Motor neuron (in vitro differentiated cells): ENCODE data around the gene HMGB1. TPM values are rescaled to one million over a fixed set of nuclear protein-coding genes. Genes with fewer than 3 reads are reported as not detected.

Experiments
- ATAC-seq, 8 experiments: fragments of 200-7000 bp; cut with Tn5 transposase; replicated peaks in 6 of 8; 2 replicates each; pipeline ENCODE4 v1.8.0; 2021; ENCODE audit warnings: mild to moderate bottlenecking in 8 of 8, moderate library complexity in 8 of 8
- H3K27ac ChIP-seq, 2 donors: fragments of 250-450 bp; sonication (Bioruptor Pico); 2 replicates each; pipeline ENCODE4 v1.9.0; 2021; ENCODE audit warnings: antibody characterized with exemption in 2 of 2, mild to moderate bottlenecking in 2 of 2, moderate library complexity in 1 of 2
- H3K4me1 ChIP-seq, 2 donors: fragments of 250-450 bp; sonication (Bioruptor Pico); replicated peaks in 1 of 2; 2 replicates each; pipeline ENCODE4 v1.6.1; 2021; ENCODE audit warnings: antibody characterized with exemption in 2 of 2, mild to moderate bottlenecking in 2 of 2, moderate library complexity in 1 of 2
- H3K4me3 ChIP-seq, 5 donors: fragments of 250-450 bp; sonication (Bioruptor Pico); 2 replicates each; pipeline ENCODE4 v1.9.0; 2021; ENCODE audit warnings: antibody characterized with exemption in 5 of 5, mild to moderate bottlenecking in 5 of 5, moderate library complexity in 4 of 5
- WGBS, 10 experiments: fragments of 450-650 bp; shearing (Covaris generic); methylation state at CpG; one replicate each; pipeline ENCODE4 v1.0.0; 2022; 5-methylcytosine and 5-hydroxymethylcytosine counted together
- in situ Hi-C, 9 experiments: fragments of 400-800 bp; cut with MboI; loops; one replicate each; pipeline ENCODE4 v1.15.0; 2021; ENCODE audit warnings: low sequenced_read_pairs in 9 of 9, low pct_unique_long_range_greater_than_20kb in 2 of 9; ENCODE audit not compliant: unreplicated experiment in 9 of 9
- total RNA-seq, 8 experiments: library from RNA; unstranded; fragments of 300-600 nt; gene quantifications; 2 replicates each; pipeline versions ENCODE4 v1.2.3 to v1.2.4, GENCODE V29; 2022

The HMGB1 gene
- total RNA-seq, 8 experiments from 2014 or later, result 258 to 721 (median 367) TPM

DNA sequence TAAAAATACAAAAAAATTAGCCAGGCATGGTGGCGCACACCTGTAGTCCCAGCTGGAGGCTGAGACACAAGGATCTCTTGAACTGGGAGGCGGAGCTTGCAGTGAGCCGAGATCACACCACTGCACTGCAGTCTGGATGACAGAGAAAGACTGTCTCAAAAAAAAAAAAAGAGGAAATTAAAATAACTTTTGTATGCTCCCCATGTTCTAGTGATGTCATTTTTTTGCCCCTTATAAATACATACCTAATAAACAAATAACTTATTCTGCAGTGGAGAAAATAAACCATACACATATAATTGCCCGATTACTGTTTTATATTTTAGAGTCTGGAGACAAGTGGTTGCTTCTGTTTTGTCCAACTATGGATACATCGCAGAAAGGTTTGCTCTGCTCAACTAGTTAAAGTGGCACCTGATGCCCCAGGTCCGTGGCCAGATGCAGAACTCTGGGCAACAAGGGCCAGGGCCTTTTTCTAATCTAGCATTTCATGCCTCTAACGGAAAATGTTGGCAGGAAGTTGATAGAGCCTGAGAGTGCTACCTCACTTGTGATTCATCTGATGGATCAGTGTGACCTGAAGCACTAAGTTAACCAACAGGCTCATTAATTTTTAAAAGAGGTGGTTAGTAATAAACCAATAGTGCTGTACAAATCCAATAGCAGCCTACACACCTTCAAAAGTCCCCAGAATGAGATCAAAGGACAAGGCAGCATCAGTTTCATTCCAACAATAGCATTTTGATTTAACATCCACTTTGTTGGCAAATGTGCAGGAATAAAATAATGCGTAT is 24.6 kb downstream of the HMGB1 start:
- ATAC-seq, result no peak
- Histone ChIP-seq H3K4me1 (peaks cover 13 to 26% of the 10 kb centered on the region in 2 donors), H3K4me3 (no peak overlapping the region), H3K27ac (no peak overlapping the region)
- 0 to 100% (median 72%) methylated on average over 1 to 8 of the region's 8 CpGs for WGBS, 10 experiments
- in situ Hi-C loops, result loop anchor here in 4 of 9 experiments (25.0 kb wide), 1 partner anchor 304 kb away; no protein-coding TSS in a partner anchor

GRCh38 chr13:30438286-30438685 is 27.4 kb downstream of the HMGB1 start:
- no peak for ATAC-seq
- in situ Hi-C loops, result loop anchor here in 4 of 9 experiments (25.0 kb wide), 1 partner anchor 301 kb away; no protein-coding TSS in a partner anchor
- Histone ChIP-seq H3K4me1 (peaks cover 6 to 16% of the 10 kb centered on the region in 2 donors), H3K4me3 (no peak overlapping the region), H3K27ac (no peak overlapping the region)
- 60 to 100% (median 100%) methylated on average over 1 to 3 of the region's 3 CpGs; no CpG with 5 or more reads in 2 of the 10 experiments for WGBS, 10 experiments

DNA sequence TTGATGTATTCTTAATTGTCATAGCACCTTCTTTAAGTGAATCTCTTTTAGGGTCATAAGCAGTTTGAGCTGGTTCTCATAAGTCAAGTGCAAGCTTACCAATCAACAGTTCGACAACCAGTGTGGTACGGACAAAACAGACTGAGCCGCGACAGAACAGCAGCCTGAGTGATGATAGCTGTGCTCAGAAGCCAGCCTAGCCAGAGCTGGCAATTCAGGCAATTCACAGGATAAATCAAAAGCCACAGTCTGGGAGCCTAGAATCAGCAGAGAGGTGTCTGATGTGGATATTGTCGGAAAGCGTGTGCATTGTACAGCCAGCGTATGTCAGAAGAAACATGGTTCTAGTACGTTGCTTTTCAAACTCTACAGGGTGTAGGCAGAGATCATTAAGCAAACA is 28.6 kb downstream of the HMGB1 start:
- in situ Hi-C loops, result loop anchor here in 4 of 9 experiments (25.0 kb wide), 1 partner anchor 300 kb away; no protein-coding TSS in a partner anchor
- peak in 5 of 8 experiments; percentile 67 to 91 (median 73) for ATAC-seq

GRCh38 chr13:30435911-30436451 is 29.8 kb downstream of the HMGB1 start:
- in situ Hi-C loops, result loop anchor here in 4 of 9 experiments (25.0 kb wide), 1 partner anchor 299 kb away; no protein-coding TSS in a partner anchor
- no peak overlapping the region for H3K4me3 ChIP-seq
- ATAC-seq, result peak in 3 of 8 experiments; percentile 81 to 96 (median 89)
- WGBS, 10 experiments, result 0 to 100% (median 75%) methylated on average over 1 to 3 of the region's 3 CpGs
- H3K27ac ChIP-seq, result no peak overlapping the region
- H3K4me1 ChIP-seq, result peaks cover 4 to 10% of the 10 kb centered on the region in 2 donors

More for the DNA sequence above, 28.6 kb downstream of the HMGB1 start:
- H3K27ac ChIP-seq, result no peak overlapping the region
- peaks cover 4 to 10% of the 10 kb centered on the region in 2 donors for H3K4me1 ChIP-seq
- no peak overlapping the region for H3K4me3 ChIP-seq
- WGBS, 10 experiments, result 50 to 100% (median 81%) methylated on average over 1 to 8 of the region's 8 CpGs; no CpG with 5 or more reads in 3 of the 10 experiments

DNA sequence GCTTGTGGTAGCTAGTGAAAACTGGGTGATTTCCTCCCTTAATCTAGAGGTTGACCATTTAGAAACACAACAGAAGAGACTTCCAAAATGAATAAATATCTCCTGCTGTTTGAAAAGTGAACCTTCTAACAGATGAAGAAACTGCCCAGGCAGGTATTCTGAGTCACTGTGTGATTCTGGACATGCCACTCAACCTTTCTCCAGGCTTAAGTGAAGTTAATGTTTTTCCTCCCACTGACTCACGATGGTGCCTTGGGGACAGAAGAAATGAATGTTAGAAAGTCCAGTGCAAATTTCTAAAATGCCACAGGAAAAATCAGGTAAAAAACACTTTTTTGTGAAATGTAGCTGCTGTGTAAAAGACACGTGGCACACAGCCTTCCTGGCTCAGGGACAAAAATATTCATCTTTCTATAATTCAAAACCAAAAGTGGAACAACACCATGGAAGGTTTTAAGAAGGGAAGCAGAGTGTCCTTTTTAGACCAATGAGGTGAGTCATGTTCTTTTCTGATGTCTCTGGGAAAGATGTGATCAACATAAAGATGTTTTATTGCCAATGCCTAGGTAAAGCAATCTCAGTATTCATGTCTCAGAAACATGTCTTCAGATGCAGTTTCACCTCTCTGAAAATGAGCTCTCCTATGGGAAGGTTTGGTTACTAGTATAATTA is 34.3 kb downstream of the HMGB1 start:
- ATAC-seq, result peak in 1 of 8 experiments; percentile 45
- in situ Hi-C loops, result loop anchor here in 4 of 9 experiments (25.0 kb wide), 1 partner anchor 294 kb away; no protein-coding TSS in a partner anchor
- WGBS, 10 experiments, result 0 to 88% (median 66%) methylated on average over 1 to 2 of the region's 2 CpGs
- no peak overlapping the region for H3K4me3 ChIP-seq
- no peaks in the 10 kb centered on the region for H3K4me1 ChIP-seq
- H3K27ac ChIP-seq, result no peak overlapping the region

DNA sequence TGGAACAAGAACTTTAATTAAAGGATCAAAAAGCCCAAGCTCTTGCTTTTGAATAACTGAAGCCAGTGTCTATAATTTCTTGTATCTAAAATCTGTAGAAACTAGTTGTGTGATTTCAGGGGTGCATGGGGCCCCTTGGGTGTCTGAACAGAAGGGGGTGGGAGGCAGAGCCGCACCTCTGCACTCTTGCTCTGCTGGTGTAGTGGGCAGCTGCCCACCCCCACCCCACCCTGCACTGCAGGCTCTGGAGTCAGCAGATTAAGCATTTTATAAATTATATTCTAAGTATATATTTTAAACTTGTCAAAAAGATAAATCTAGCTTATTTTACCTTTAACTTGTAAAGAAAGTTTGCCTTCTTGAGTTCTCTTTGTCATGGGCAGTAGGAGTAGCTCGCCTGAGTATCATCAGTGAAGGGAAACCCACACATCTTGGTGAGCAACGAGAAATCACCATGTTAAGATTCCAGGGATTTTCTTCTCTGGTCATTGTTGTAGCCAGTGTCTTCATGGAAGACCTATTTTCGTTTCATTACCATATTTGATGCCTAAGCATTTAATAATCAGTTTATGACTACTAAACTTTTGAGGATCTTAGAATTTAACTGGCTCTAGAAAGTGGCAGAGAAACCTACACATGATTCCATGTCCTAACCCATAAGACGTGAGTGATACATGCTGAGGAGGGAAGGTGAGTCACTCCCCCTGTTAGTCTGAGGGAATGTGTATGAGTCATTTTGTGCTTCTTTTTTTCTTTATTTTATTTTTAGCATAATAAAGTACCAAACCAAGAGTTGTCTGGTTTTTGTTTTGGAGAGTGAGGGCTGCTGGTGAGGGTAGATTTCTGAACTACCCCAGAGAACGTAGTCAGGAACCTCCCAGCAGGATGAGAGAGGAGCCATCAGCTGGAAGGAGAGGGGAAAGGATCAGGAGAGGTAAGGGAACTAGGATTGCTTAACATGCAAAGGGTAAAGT is 35.7 kb downstream of the HMGB1 start:
- H3K4me1 ChIP-seq, result no peaks in the 10 kb centered on the region
- WGBS, 10 experiments, result 0 to 100% (median 35%) methylated on average over 1 to 5 of the region's 6 CpGs; no CpG with 5 or more reads in 2 of the 10 experiments

DNA sequence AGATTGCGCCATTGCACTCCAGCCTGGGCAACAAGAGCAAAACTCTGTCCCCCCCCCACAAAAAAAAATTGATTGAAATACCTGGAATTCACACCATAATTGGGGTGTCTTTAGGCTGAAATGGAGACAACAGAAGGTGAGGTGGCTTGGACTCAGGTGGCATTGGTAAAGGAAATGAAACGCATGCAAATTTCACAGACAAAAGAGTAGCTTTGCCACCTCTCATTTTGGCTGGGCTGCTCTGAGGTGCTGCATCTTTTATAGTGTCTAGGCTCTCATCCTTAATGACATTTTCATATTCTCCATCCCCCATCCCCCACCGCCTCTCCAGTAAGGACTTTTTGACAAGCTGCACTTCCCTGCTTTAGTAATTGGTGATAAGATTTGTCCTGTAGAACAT is 36.5 kb downstream of the HMGB1 start:
- 33 to 100% (median 88%) methylated on average over 1 to 3 of the region's 3 CpGs; no CpG with 5 or more reads in 5 of the 10 experiments for WGBS, 10 experiments
- in situ Hi-C loops, result loop anchor here in 4 of 9 experiments (25.0 kb wide), 1 partner anchor 292 kb away; no protein-coding TSS in a partner anchor
- Histone ChIP-seq H3K27ac (no peak overlapping the region), H3K4me3 (no peak overlapping the region), H3K4me1 (no peaks in the 10 kb centered on the region)
- ATAC-seq, result no peak

More for the DNA sequence above, 35.7 kb downstream of the HMGB1 start:
- Histone ChIP-seq H3K4me3 (no peak overlapping the region), H3K27ac (no peak overlapping the region)
- in situ Hi-C loops, result loop anchor here in 4 of 9 experiments (25.0 kb wide), 1 partner anchor 293 kb away; no protein-coding TSS in a partner anchor
- peak; percentile 23 to 98 (median 90) for ATAC-seq

DNA sequence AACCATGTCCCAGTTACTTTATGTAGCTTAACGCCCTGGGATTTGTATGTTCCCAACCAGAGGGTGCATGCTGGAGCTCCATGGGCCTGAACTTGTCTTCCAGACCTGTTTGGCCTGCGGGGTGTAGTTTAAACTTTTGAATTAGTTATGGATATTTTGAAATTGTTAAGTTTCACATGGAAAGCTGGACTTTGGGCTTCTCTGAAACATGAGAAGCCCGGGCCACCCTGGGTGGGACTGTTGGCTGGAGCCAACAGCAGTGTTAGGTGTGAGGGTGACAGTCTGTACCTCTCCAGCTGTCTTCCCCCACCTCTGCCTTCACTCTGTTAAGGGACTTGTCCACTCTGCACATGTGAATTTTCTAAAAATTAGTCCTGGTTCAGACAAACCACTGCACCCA is 41.8 kb downstream of the HMGB1 start:
- Histone ChIP-seq H3K4me3 (no peak overlapping the region), H3K4me1 (peaks cover 4 to 7% of the 10 kb centered on the region in 2 donors), H3K27ac (no peak overlapping the region)
- 0 to 100% (median 80%) methylated on average over 1 to 3 of the region's 3 CpGs; no CpG with 5 or more reads in 3 of the 10 experiments for WGBS, 10 experiments
- ATAC-seq, result peak in 2 of 8 experiments; percentile 3 to 49
- in situ Hi-C loops, result no loop called here

DNA sequence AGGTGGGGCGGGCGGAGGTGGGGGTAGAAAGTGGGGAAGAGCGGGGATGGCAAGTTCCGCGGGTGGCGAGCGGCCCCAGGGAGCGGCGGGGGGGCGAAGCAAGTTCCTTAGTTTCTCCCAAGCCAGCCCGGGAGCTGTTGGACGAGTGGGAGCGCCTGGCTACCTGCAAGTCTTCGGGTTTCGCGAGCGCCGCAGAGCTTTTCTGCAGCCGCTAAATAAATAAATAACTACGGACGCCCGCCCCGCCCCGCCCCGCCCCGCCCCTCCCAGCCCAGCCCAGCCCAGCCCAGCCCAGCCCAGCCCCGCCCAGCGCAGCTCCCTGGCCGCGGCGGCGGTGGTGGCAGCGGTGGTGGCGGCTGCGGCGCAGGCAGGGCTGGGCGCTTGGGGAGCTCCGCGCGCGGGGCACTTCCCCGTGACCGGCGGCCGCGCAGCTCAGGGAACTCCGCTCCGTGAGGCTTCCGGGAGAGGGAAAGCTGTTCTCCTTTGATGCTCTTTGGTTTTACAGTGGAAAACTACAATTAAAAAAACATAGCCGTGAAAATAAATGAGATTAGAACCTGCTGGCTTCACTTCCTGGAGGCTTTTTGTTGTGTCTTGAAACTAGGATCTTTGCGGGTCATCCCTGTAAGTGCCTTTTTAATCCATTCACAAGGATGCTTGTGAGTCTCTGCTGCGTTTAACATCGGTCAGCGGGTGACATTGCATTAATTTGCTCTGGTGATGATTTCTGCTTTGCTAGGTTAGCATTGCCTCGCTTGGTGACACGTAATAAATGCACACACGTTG is 43.5 kb downstream of the HMGB1 start, which contains the start of gene UBE2L5:
Gene UBE2L5, plus strand, starts transcription at position 440 of the 786 bp plus-strand sequence. CDS start 5,498 bp downstream, outside the sequence.
- peak; percentile 28 to 97 (median 94) for ATAC-seq
- Histone ChIP-seq H3K4me1 (peaks cover 4 to 7% of the 10 kb centered on the region in 2 donors), H3K27ac (peak within 1 kb of the TSS; percentile 8 to 49), H3K4me3 (peak within 1 kb of the TSS; percentile 38 to 95 (median 44))
- WGBS, 10 experiments, result 0 to 20% (median 5%) methylated on average over 1 to 9 of the region's 57 CpGs; no CpG with 5 or more reads in 1 of the 10 experiments
- in situ Hi-C loops, result no loop called here

DNA sequence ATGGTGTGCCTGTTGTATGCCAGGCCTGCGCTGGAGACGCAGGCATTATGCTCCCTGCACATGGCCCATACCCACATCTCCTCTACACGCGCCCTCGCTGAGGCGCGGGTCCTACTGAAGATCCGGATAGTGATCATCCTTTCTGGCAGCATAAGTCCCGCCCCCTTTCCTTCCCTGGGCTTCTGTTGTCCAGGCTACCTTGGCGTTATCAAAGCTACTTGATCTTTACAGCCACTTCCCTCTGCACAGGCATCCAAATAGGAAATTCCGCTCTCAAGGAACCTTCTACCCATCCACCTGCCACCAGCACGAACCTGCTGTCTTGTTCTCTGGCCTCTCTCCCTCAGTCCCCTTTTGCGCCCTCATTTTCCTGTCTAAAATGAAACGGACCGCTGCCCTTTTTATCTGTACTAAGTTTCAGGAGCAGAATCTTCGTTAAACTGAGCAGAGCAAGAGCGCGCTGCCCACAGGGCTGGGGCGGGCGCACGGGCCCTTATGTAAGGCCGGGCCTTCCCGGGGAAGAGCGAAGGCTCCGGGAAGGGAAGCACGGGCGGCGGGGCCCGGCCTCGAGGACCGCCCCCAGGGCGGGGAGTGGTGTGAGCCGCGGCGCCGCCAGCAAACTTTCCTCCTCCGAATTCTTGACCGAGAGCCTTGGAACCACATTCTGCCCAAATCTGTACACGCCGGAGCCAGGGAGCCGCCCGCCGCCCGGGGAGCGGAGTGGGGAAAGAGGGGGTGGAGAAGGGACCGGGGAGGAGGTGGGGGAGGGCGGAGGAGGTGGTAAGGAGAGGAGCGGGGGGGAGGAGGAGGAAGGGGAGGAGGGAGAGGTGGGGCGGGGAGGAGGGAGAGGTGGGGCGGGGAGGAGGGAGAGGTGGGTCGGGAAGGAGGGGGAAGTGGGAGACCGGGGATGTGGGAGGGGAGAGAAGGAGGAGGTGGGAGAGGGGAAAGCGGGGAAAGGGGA is 44.4 kb downstream of the HMGB1 start:
- Histone ChIP-seq H3K4me1 (peaks cover 4 to 7% of the 10 kb centered on the region in 2 donors), H3K4me3 (peak overlapping the region; percentile 38 to 95 (median 44)), H3K27ac (peak overlapping the region in 1 of 2 donors; percentile 49)
- peak; percentile 64 to 77 (median 68) for ATAC-seq
- 6 to 35% (median 13%) methylated on average over 3 to 18 of the region's 53 CpGs; no CpG with 5 or more reads in 4 of the 10 experiments for WGBS, 10 experiments
- in situ Hi-C loops, result no loop called here
